CD4-positive, alpha-beta T cell treated with Interleukin-17A for 4 hours (primary cell): ENCODE results near the gene ATXN3L.
"Not testable (repeated sequence)": the region's sequence is repeated elsewhere in the genome, so short reads cannot be mapped to it uniquely, and the experiment has no call there.

ENCODE experiments used
- DNase-seq: peaks from one replicate; pipeline ENCODE4 v3.0.0-alpha.2; 2020; ENCODE audit warnings: mixed read lengths

Gene ATXN3L

GRCh38 chrX:13304052-13304451 lies 15.8 kb downstream of the ATXN3L start:
- no peak for DNase-seq

- not testable (repeated sequence) for DNase-seq
Observed at GRCh38 chrX:13303248-13303647, 16.6 kb downstream of the ATXN3L start.

DNA sequence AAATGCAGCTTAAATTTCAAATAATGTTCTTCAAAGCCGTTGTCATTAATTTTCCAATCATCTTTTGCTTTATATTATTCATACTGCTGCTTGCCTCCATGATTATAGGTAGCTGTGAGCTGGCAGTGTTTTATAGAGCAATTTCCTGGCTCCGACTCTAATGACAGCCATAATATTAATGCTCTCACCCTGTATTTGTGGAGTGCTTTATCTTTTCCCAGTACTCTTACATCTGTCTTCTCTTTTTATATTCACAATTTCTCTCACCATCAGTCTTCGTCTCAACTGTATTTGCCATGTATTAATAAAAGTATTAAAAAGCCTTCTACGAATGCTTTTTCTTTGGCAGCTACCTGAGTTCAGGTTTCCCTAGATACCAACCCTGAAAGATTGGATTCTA lies 21.0 kb downstream of the ATXN3L start:
- no peak for DNase-seq

DNA sequence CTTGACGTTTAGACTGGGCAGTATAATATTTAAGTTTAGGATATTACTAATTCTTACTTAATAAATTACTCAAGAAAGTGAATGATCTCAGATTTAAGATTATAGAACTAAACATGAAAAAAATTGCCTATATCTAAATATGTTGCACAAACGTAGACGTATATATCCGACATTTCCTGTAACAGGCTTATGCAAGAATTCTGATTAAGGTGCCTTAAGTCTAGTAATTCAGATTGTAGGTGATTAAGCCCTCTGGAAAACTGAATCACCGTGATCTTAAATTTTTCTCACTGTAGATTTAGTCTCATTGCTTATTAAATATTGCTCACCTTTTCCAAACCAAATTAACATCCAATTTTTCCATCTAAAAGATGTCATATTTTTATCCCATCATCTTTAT lies 24.0 kb downstream of the ATXN3L start:
- DNase-seq, result no peak

- DNase-seq, result no peak
Observed at GRCh38 chrX:13293700-13294099, 26.2 kb downstream of the ATXN3L start.

DNA sequence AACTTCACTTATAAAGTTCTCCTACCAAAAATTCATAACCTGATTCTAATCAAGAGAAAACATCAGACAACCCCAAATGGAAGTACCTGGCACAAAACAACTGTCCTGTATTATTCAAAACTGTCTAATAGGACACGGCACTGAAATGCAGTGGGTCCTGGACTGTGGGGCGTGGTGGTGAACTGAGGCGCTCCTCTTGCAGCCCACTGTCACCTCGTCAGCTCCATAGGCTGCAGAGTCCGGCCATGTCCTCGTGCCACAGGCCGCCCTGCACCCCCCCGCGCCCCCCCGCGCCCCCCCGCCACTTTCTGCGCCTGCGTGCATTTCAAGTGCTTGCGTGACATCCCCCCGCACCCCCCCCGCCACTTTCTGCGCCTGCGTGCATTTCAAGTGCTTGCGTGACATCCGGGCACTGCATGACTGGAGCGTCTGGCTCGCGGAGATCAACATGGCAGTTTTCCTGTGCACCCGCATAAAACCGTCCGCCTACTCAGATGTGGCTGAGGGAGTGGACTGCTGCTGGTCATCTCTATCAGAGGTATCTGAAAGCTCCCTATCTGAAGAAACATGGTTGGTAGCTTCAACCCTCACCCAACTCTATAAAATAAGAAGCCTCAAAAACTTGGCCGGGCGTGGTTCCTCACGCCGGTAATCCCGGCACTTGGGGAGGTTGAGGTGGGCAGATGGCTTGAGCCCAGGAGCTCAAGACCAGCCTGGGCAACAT lies 28.8 kb downstream of the ATXN3L start:
- DNase-seq, result no peak

DNA sequence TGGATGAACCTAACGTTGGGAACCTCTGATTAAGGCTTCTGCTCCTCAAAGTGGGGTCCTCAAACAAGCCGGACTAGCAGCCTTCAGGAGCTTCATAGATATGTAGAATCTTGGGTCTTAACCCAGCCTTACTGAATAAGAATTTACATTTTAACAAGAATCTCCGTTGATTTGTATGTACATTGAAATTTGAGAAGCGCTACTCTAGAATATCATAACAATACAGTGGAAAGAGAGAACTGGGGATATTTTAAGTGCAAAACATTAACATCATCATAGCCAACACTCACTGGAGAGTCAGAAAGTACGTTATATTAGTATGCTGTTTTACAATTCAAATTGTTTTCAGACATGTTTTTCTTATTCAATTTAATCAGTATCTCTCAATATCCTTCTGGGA lies 31.2 kb downstream of the ATXN3L start:
- no peak for DNase-seq

GRCh38 chrX:13287816-13288215 lies 32.0 kb downstream of the ATXN3L start:
- no peak for DNase-seq

DNA sequence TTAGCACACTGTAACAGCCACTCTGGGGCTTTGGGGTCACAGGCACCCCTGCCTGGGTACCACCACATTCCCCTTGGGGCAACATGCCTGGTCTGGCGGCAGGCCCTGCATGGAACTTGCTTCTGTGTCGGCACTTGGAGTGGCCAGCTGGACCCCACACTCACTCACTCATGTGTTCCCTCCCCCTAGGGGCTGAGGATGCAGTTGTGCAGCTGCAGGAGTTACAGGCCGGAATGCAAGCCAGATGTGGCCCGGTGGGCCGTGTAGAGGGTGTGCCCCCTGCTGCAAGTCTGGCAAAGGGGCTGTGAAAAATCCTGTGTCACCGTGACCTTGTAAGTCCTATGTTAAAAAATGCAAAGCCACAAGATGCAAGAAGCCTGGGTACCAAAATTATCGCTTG lies 34.2 kb downstream of the ATXN3L start:
- DNase-seq, result no peak

GRCh38 chrX:13285229-13285628 lies 34.6 kb downstream of the ATXN3L start:
- DNase-seq, result no peak

- no peak for DNase-seq
Observed at GRCh38 chrX:13284570-13284969, 35.3 kb downstream of the ATXN3L start.

GRCh38 chrX:13283950-13284546 lies 35.8 kb downstream of the ATXN3L start:
- no peak for DNase-seq

GRCh38 chrX:13283512-13283911 lies 36.3 kb downstream of the ATXN3L start:
- DNase-seq, result no peak

GRCh38 chrX:13281289-13281688 lies 38.6 kb downstream of the ATXN3L start:
- DNase-seq, result no peak

- DNase-seq, result no peak
Observed at GRCh38 chrX:13279279-13280018, 40.4 kb downstream of the ATXN3L start.

- DNase-seq, result no peak
Observed at GRCh38 chrX:13277539-13277938, 42.3 kb downstream of the ATXN3L start.

DNA sequence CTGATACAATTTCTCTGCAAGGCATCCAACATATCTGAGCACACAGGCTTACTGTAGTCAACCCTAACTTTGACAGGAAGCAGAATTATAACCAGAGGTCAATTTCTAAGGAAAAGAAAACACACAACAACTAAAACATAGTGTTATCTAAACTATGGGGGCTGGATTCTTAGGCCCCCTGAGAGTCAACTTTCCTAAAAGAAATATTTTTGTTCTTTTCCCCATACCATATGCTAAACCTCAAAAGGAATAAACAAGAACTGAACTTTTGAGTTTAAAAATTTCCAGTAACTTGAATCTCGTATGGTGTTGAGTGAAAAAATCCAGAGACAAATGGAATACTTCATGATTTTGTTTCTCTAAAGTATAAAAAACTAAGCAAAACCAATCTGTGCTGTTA lies 42.9 kb downstream of the ATXN3L start:
- no peak for DNase-seq

- DNase-seq, result no peak
Observed at GRCh38 chrX:13275031-13275430, 44.8 kb downstream of the ATXN3L start.

- no peak for DNase-seq
Observed at GRCh38 chrX:13272426-13272825, 47.4 kb downstream of the ATXN3L start.

GRCh38 chrX:13271511-13271910 lies 48.3 kb downstream of the ATXN3L start:
- no peak for DNase-seq

DNA sequence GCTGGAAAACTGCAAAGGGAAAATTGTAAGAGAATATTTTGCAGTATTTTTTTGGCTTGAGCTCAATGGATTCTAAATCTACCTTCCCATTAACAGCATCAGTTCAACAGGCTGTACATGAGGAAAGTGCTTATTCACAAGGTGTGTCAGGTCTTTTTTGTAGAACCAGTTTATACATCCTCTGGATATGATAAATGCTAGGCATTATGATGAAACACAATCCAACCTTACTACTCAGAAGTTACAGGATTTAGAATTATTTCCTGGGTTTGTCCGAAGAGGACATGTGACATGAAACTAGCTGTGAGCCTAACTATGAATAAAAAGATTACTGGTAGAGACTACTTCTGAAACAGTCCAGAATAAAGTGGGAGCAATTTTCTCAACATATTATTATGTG lies 49.5 kb downstream of the ATXN3L start:
- no peak for DNase-seq

- no peak for DNase-seq
Observed at GRCh38 chrX:13268874-13269273, 51.0 kb downstream of the ATXN3L start.
